Measurements from ENCODE around the gene TEX38.
"Not testable (repeated sequence)": the region's sequence is repeated elsewhere in the genome, so short reads cannot be mapped to it uniquely, and the experiment has no call there.

Gene TEX38

GRCh38 chr1:46689897-46690296 is 18.2 kb downstream of the TEX38 start:
- no peak for DNase-seq

GRCh38 chr1:46690931-46691421 is 19.3 kb downstream of the TEX38 start:
- no peak for DNase-seq

GRCh38 chr1:46691997-46692790 is 20.5 kb downstream of the TEX38 start:
- no peak for DNase-seq

- DNase-seq = no peak
These were observed 21.4 kb downstream of the TEX38 start for GRCh38 chr1:46692811-46693770.

GRCh38 chr1:46694676-46695075 is 23.0 kb downstream of the TEX38 start:
- DNase-seq = not testable (repeated sequence)

GRCh38 chr1:46697053-46697452 is 25.4 kb downstream of the TEX38 start:
- DNase-seq = no peak

GRCh38 chr1:46699666-46700065 is 28.0 kb downstream of the TEX38 start:
- DNase-seq = no peak

- DNase-seq = no peak
These were observed 32.4 kb downstream of the TEX38 start for GRCh38 chr1:46703927-46704641.

GRCh38 chr1:46705408-46705807 is 33.8 kb downstream of the TEX38 start:
- DNase-seq = no peak

GRCh38 chr1:46708121-46708520 is 36.5 kb downstream of the TEX38 start:
- DNase-seq = no peak

GRCh38 chr1:46714976-46715375 is 43.3 kb downstream of the TEX38 start:
- DNase-seq = no peak

- no peak for DNase-seq
These were observed 46.0 kb downstream of the TEX38 start for GRCh38 chr1:46717654-46718053.

GRCh38 chr1:46718340-46718726 is 46.7 kb downstream of the TEX38 start:
- DNase-seq = no peak

GRCh38 chr1:46718727-46719622 is 47.3 kb downstream of the TEX38 start, which contains the start of gene EFCAB14:
EFCAB14 (minus strand) TSS chr1:46719114; CDS start chr1:46718087, 1,027 bp downstream.
- peak; percentile 99 for DNase-seq

GRCh38 chr1:46719689-46720088 is 48.0 kb downstream of the TEX38 start:
- DNase-seq = no peak

- not testable (repeated sequence) for DNase-seq
These were observed 48.7 kb downstream of the TEX38 start for GRCh38 chr1:46720319-46720718.

- no peak for DNase-seq
These were observed 49.5 kb downstream of the TEX38 start for GRCh38 chr1:46721204-46721603.

GRCh38 chr1:46721686-46722205 is 50.1 kb downstream of the TEX38 start:
- no peak for DNase-seq
